Measurements from ENCODE around the gene HIRA. TPM values are rescaled to one million over a fixed set of nuclear protein-coding genes. Genes with fewer than 3 reads are reported as not detected.

Gene HIRA
- total RNA-seq, 1 experiment from 2014 or later, result 23.8 TPM

DNA sequence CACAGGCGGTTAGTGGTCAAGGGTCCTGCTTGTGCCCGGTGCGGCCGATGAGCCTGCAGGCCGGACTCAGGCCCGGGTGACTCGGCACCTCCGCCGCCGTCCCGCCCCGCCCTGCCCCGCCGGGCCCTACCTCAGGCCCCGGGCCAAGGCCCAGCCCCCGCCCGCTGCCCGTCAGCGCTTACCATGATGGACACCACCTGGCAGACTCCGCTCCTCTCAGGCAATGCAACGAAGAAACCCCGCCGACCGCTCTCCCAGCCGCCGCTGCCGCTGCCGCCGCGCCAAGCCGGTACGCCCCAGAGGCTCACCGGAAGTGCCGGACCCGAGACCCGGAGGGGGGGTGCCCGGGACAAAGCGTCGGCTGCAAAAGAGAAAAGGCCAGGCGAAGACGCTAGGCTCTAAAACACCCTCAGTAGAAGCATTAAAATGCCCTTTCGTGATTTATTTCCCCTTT, 47.4 kb upstream of the HIRA start, which contains the start of gene UFD1:
UFD1 (minus strand) TSS at position 293 of the 454 bp plus-strand sequence; CDS start at position 185, 108 bp downstream.
- POLR2A ChIA-PET, result interaction anchor here (0.6 kb wide), 1 partner anchor 15 kb away, joined by 3 read pairs; no protein-coding TSS in a partner anchor
- H3K27ac ChIP-seq (ENCODE audit: low read length), result peak within 1 kb of the TSS; percentile 100
- ATAC-seq, result peak; percentile 82
- in situ Hi-C loops (cut with HindIII; ENCODE audit: low pct_unique_long_range_greater_than_20kb, low sequenced_read_pairs) (no loop called here), intact Hi-C loops (cut with micrococcal nuclease; ENCODE audit: unreplicated experiment) (no loop called here)
- peak within 1 kb of the TSS; percentile 89 to 93 for H3K4me3 ChIP-seq (ENCODE audit: low read depth in 2 of 2, low read length in 2 of 2)
- CTCF ChIA-PET, result no interaction called here
- BruUV-seq (replicated peaks), result no TSS peak
- H3K4me1 ChIP-seq (ENCODE audit: control insufficient read depth, insufficient read depth, low read length), result peaks cover 3% of the 10 kb centered on the region; the same call in 1 of the 2 replicates
- DNase-seq (ENCODE audit: low read depth, low spot score), result no peak
- TF ChIP-seq POLR2AphosphoS5 (IDR thresholded peaks at IDR 0.05; ENCODE audit: low read depth, low read length) (peak; percentile 59; the same call in 1 of the 2 replicates), SIN3A (IDR thresholded peaks at IDR 0.05; ENCODE audit: borderline replicate concordance, insufficient read depth, low read depth, low read length) (no peak), TCF7L2 (IDR thresholded peaks at IDR 0.05; ENCODE audit: low read depth, low read length) (no peak), REST (IDR thresholded peaks at IDR 0.05; ENCODE audit: insufficient read depth in 1 of 2, low read depth in 2 of 2, low read length in 1 of 2) (no peak)
- TF ChIP-seq, protein P1, sequence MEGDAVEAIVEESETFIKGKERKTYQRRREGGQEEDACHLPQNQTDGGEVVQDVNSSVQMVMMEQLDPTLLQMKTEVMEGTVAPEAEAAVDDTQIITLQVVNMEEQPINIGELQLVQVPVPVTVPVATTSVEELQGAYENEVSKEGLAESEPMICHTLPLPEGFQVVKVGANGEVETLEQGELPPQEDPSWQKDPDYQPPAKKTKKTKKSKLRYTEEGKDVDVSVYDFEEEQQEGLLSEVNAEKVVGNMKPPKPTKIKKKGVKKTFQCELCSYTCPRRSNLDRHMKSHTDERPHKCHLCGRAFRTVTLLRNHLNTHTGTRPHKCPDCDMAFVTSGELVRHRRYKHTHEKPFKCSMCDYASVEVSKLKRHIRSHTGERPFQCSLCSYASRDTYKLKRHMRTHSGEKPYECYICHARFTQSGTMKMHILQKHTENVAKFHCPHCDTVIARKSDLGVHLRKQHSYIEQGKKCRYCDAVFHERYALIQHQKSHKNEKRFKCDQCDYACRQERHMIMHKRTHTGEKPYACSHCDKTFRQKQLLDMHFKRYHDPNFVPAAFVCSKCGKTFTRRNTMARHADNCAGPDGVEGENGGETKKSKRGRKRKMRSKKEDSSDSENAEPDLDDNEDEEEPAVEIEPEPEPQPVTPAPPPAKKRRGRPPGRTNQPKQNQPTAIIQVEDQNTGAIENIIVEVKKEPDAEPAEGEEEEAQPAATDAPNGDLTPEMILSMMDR (IDR thresholded peaks at IDR 0.05), result no peak
- peaks cover 3% of the 10 kb centered on the region for H3K36me3 ChIP-seq (ENCODE audit: control insufficient read depth, insufficient read depth, low read length)
- no peaks in the 10 kb centered on the region for H3K27me3 ChIP-seq (ENCODE audit: control insufficient read depth, insufficient read depth, low read length)
- no peaks in the 10 kb centered on the region for H3K9me3 ChIP-seq (ENCODE audit: control insufficient read depth, insufficient read depth, low read depth, low read length)

DNA sequence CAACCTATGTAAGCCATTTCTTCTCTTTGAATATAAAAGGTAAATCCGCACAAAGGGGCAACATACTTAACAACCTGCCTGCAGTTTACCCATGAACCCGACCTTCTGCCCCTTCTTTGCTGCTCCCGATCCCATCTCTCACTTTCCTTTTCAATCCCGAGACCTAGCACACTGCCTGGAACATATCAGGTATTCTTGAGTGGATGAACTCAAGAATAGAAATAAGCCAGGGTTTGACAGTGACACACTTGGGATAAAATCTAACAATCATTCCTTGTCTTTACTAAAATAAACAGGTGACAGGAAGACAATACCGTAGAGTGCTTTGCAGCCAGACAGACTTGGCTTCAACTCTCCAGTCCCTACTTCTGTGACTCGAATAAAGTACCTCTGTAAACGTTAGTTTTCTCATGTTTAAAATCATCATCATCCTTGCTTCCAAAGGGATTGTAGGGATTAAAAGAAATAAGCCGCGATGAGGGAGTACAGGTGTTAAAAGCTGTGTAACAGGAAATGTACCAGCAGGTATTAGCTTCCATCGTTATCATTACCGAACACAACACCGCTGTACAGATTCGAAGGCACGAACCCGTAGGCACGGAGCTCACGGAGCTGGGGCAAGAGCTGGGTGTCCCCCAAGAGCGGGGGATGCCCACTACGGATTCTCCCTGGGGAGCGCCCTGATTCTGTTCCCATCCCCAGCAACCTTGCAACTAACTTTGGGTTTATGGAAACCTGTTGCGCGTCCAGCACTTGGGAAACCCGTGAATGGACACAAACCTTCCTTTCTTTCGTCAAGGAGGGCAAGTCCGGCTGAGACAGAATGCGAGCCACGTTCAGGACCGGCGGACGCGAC, 46.7 kb upstream of the HIRA start:
- ChIA-PET CTCF (no interaction called here), POLR2A (interaction anchor here (0.6 kb wide), 2 partner anchors 14 to 161 kb away, joined by 3 to 4 read pairs; no protein-coding TSS in a partner anchor)
- Histone ChIP-seq H3K27me3 (ENCODE audit: control insufficient read depth, insufficient read depth, low read length) (no peaks in the 10 kb centered on the region), H3K4me1 (ENCODE audit: control insufficient read depth, insufficient read depth, low read length) (peaks cover 3% of the 10 kb centered on the region; the same call in 1 of the 2 replicates), H3K36me3 (ENCODE audit: control insufficient read depth, insufficient read depth, low read length) (peaks cover 3% of the 10 kb centered on the region), H3K4me3 (ENCODE audit: low read depth in 2 of 2, low read length in 2 of 2) (peak overlapping the region; percentile 89 to 93), H3K27ac (ENCODE audit: low read length) (peak overlapping the region; percentile 100), H3K9me3 (ENCODE audit: control insufficient read depth, insufficient read depth, low read depth, low read length) (no peaks in the 10 kb centered on the region)
- intact Hi-C loops (cut with micrococcal nuclease; ENCODE audit: unreplicated experiment), result no loop called here
- ATAC-seq (no peak), DNase-seq (ENCODE audit: low read depth, low spot score) (no peak)
- TF ChIP-seq SIN3A (IDR thresholded peaks at IDR 0.05; ENCODE audit: borderline replicate concordance, insufficient read depth, low read depth, low read length) (no peak), TCF7L2 (IDR thresholded peaks at IDR 0.05; ENCODE audit: low read depth, low read length) (no peak), REST (IDR thresholded peaks at IDR 0.05; ENCODE audit: insufficient read depth in 1 of 2, low read depth in 2 of 2, low read length in 1 of 2) (no peak), POLR2AphosphoS5 (IDR thresholded peaks at IDR 0.05; ENCODE audit: low read depth, low read length) (no peak)
- TF ChIP-seq, protein P1 (IDR thresholded peaks at IDR 0.05), result no peak
- in situ Hi-C loops (cut with HindIII; ENCODE audit: low pct_unique_long_range_greater_than_20kb, low sequenced_read_pairs), result no loop called here
- BruUV-seq (replicated peaks), result TSS peak; percentile 76
